ENCODE results near the gene UBQLN3. TPM values are rescaled to one million over a fixed set of nuclear protein-coding genes. Genes with fewer than 3 reads are reported as not detected.

The UBQLN3 gene
- total and polyA plus RNA-seq, 2 experiments from 2014 or later, result not detected

DNA sequence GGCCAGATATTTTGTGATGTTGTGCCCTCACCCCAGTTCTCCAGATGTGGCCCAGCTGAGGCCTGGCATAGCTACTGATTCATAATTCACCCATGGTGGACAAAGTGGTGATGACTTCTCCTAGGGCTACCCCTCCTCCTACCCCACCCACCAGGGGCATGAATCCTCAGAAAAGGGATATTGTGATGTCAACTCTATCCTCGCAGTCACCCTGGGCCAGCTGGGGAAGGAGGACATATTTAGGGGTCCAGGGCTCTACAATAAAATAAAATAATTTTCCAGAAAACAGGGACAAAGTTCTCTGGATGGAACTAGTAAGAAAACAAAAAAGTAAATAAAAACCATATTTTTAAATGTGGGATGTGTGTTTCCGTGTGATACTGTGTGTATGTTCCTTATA lies 6.8 kb upstream of the UBQLN3 start, which contains the start of gene UBQLNL:
TSS of gene UBQLNL (minus strand) at position 101 of the 400 bp plus-strand sequence. CDS start 258 bp downstream, outside the sequence.
- Histone ChIP-seq H3K27me3 (replicated peaks; ENCODE audit: insufficient read depth) (no peaks in the 10 kb centered on the region), H3K9me2 (ENCODE audit: insufficient read depth) (no peaks in the 10 kb centered on the region), H3K9ac (no peak within 1 kb of the TSS), H3K27ac (no peak within 1 kb of the TSS), H3K9me3 (ENCODE audit: low read depth) (no peaks in the 10 kb centered on the region), H3F3A (ENCODE audit: insufficient read depth) (no peaks in the 10 kb centered on the region), H3K4me1 (ENCODE audit: insufficient read depth) (no peaks in the 10 kb centered on the region), H3K4me2 (ENCODE audit: unreplicated experiment) (no peak within 1 kb of the TSS), H3K36me3 (ENCODE audit: low read depth) (no peaks in the 10 kb centered on the region), H3K4me3 (no peak within 1 kb of the TSS), H2AFZ (no peak within 1 kb of the TSS), H3K79me2 (ENCODE audit: insufficient read depth) (no peaks in the 10 kb centered on the region), H4K20me1 (ENCODE audit: insufficient read depth) (no peaks in the 10 kb centered on the region)
- TF ChIP-seq EZH2 (IDR thresholded peaks at IDR 0.05; ENCODE audit: insufficient read depth, poor library complexity, severe bottlenecking) (no peak), EZH2phosphoT487 (IDR thresholded peaks at IDR 0.05; ENCODE audit: insufficient read depth, low read depth) (no peak)
- WGBS, 2 experiments (ENCODE audit: low coverage in 1 of 2, low lambda C conversion rate in 2 of 2, missing lambda C conversion rate in 2 of 2), result 38 to 54% methylated on average over 2 of the region's 2 CpGs
- in situ Hi-C loops (cut with MboI), result no loop called here
- no peak for DNase-seq

DNA sequence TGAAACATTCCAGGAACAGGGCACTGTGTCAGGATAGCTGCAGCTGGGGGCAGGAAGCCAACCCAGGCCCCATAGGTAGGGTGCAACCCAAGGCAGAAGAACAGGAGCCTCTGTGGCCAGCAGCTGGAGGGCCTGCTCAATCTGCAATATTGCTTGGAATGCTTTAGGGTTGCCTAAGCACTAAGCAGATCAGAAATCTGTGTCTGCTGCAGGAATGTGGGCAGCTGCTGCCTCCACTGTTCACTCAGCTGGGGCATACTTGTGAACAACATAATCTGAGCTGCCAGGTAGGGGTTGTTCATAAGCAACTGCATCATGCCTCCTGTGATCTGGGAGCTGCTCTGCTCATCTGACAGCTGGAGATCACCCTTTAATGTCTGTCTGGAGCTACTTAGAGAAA lies 5.1 kb upstream of the UBQLN3 start:
- Histone ChIP-seq H3K27ac (no peak overlapping the region), H3K79me2 (ENCODE audit: insufficient read depth) (no peaks in the 10 kb centered on the region), H3K4me1 (ENCODE audit: insufficient read depth) (no peaks in the 10 kb centered on the region), H3K36me3 (ENCODE audit: low read depth) (no peaks in the 10 kb centered on the region), H3K27me3 (replicated peaks; ENCODE audit: insufficient read depth) (no peaks in the 10 kb centered on the region; the same call in 1 of the 2 replicates), H3F3A (ENCODE audit: insufficient read depth) (no peaks in the 10 kb centered on the region), H3K9me3 (ENCODE audit: low read depth) (no peaks in the 10 kb centered on the region), H4K20me1 (ENCODE audit: insufficient read depth) (no peaks in the 10 kb centered on the region), H2AFZ (no peak overlapping the region), H3K9me2 (ENCODE audit: insufficient read depth) (no peaks in the 10 kb centered on the region), H3K9ac (no peak overlapping the region), H3K4me3 (no peak overlapping the region), H3K4me2 (ENCODE audit: unreplicated experiment) (no peak overlapping the region)
- in situ Hi-C loops (cut with MboI), result no loop called here
- TF ChIP-seq EZH2 (IDR thresholded peaks at IDR 0.05; ENCODE audit: insufficient read depth, poor library complexity, severe bottlenecking) (no peak), EZH2phosphoT487 (IDR thresholded peaks at IDR 0.05; ENCODE audit: insufficient read depth, low read depth) (no peak)
- no peak for DNase-seq

DNA sequence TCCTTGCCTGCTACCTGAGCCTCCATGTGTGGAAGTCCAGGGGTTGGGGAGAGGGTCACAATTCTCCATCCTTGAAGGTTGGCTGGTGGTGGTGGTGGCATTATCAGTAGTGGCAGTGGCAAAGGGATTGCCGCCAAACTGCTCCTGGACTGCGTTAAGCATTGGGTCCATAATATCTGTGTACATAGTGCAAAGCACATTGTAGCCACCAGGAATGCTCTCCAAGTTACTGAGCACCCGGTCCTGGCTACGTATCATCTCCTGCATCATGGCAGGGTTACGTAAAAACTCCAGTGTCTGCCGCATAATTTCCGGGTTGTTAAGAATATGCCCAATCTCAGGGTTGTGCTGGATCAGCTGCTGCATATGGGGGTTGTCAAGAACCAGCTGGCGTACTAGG lies 1.2 kb downstream of the UBQLN3 start:
- H3K27ac ChIP-seq, result no peak overlapping the region
- 73 to 78% methylated on average over 8 of the region's 8 CpGs for WGBS, 2 experiments (ENCODE audit: low coverage in 1 of 2, low lambda C conversion rate in 2 of 2, missing lambda C conversion rate in 2 of 2)
- H4K20me1 ChIP-seq (ENCODE audit: insufficient read depth), result no peaks in the 10 kb centered on the region
- H3F3A ChIP-seq (ENCODE audit: insufficient read depth), result no peaks in the 10 kb centered on the region
- no peak for TF ChIP-seq EZH2 (IDR thresholded peaks at IDR 0.05; ENCODE audit: insufficient read depth, poor library complexity, severe bottlenecking)
- no peak for TF ChIP-seq EZH2phosphoT487 (IDR thresholded peaks at IDR 0.05; ENCODE audit: insufficient read depth, low read depth)
- no peak overlapping the region for H3K9ac ChIP-seq
- H3K36me3 ChIP-seq (ENCODE audit: low read depth), result no peaks in the 10 kb centered on the region
- H3K4me1 ChIP-seq (ENCODE audit: insufficient read depth), result no peaks in the 10 kb centered on the region
- no peak for DNase-seq
- H3K27me3 ChIP-seq (replicated peaks; ENCODE audit: insufficient read depth), result no peaks in the 10 kb centered on the region; the same call in 1 of the 2 replicates
- H3K79me2 ChIP-seq (ENCODE audit: insufficient read depth), result no peaks in the 10 kb centered on the region
- H3K9me3 ChIP-seq (ENCODE audit: low read depth), result no peaks in the 10 kb centered on the region
- in situ Hi-C loops (cut with MboI), result no loop called here
- no peak overlapping the region for H2AFZ ChIP-seq
- H3K4me3 ChIP-seq, result no peak overlapping the region
- no peaks in the 10 kb centered on the region for H3K9me2 ChIP-seq (ENCODE audit: insufficient read depth)
- no peak overlapping the region for H3K4me2 ChIP-seq (ENCODE audit: unreplicated experiment)

DNA sequence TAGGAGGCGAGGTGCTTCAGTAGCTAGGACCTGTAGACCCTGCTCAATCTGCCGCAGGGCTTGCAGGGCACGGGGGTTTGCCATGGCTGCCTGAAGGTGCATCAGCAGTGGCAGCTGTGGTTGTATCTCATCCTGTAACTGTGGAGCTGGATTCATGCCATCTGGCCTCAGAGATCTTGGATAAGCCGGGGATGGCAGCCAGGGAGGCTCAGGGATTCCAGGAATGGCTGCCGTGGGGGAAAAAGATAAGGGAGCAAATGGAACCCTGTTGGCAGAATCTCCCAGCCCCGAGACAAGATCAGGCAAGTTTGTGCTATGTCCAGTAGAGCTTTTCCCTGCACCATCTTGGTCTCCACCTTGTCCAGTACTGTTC lies 1.8 kb downstream of the UBQLN3 start:
- Histone ChIP-seq H3K27ac (no peak overlapping the region), H3K79me2 (ENCODE audit: insufficient read depth) (no peaks in the 10 kb centered on the region), H3K36me3 (ENCODE audit: low read depth) (no peaks in the 10 kb centered on the region), H3K9ac (no peak overlapping the region), H3K27me3 (replicated peaks; ENCODE audit: insufficient read depth) (no peaks in the 10 kb centered on the region; the same call in 1 of the 2 replicates), H3F3A (ENCODE audit: insufficient read depth) (no peaks in the 10 kb centered on the region), H2AFZ (no peak overlapping the region), H3K4me2 (ENCODE audit: unreplicated experiment) (no peak overlapping the region), H3K4me3 (no peak overlapping the region), H4K20me1 (ENCODE audit: insufficient read depth) (no peaks in the 10 kb centered on the region), H3K9me3 (ENCODE audit: low read depth) (no peaks in the 10 kb centered on the region), H3K4me1 (ENCODE audit: insufficient read depth) (no peaks in the 10 kb centered on the region), H3K9me2 (ENCODE audit: insufficient read depth) (no peaks in the 10 kb centered on the region)
- DNase-seq, result no peak
- in situ Hi-C loops (cut with MboI), result no loop called here
- TF ChIP-seq EZH2 (IDR thresholded peaks at IDR 0.05; ENCODE audit: insufficient read depth, poor library complexity, severe bottlenecking), result no peak
- TF ChIP-seq EZH2phosphoT487 (IDR thresholded peaks at IDR 0.05; ENCODE audit: insufficient read depth, low read depth), result no peak
- 36 to 44% methylated on average over 6 of the region's 6 CpGs for WGBS, 2 experiments (ENCODE audit: low coverage in 1 of 2, low lambda C conversion rate in 2 of 2, missing lambda C conversion rate in 2 of 2)
